Jurkat, Clone E6-1 (cell line): ENCODE measurements around the gene OPN4.

ENCODE experiments used
- DNase-seq: peaks from one replicate; pipeline ENCODE4 v3.0.0-alpha.2; 2011; ENCODE audit warnings: low read depth, low spot score
- H3K4me3 ChIP-seq: 2 replicates; pipeline ENCODE4 v1.5.1; 2011; ENCODE audit warnings: mild to moderate bottlenecking, low read length, control low read depth, moderate library complexity

The OPN4 gene

GRCh38 chr10:86659721-86660453 lies 5.5 kb downstream of the OPN4 start:
- DNase-seq = no peak
- no peak overlapping the region for H3K4me3 ChIP-seq

- DNase-seq = no peak
- H3K4me3 ChIP-seq = no peak overlapping the region
Observed at GRCh38 chr10:86661161-86662025, 7.0 kb downstream of the OPN4 start.

GRCh38 chr10:86662186-86663045 lies 8.1 kb downstream of the OPN4 start:
- no peak for DNase-seq
- H3K4me3 ChIP-seq = no peak overlapping the region

- no peak overlapping the region for H3K4me3 ChIP-seq
- DNase-seq = no peak
Observed at GRCh38 chr10:86663046-86663345, 8.6 kb downstream of the OPN4 start.

- DNase-seq = no peak
- no peak overlapping the region for H3K4me3 ChIP-seq
Observed at GRCh38 chr10:86663576-86664339, 9.4 kb downstream of the OPN4 start.

GRCh38 chr10:86664341-86665217 lies 10.2 kb downstream of the OPN4 start:
- no peak for DNase-seq
- no peak overlapping the region for H3K4me3 ChIP-seq

- DNase-seq = no peak
- H3K4me3 ChIP-seq = no peak overlapping the region
Observed at GRCh38 chr10:86665218-86665607, 10.9 kb downstream of the OPN4 start.

GRCh38 chr10:86665868-86666267 lies 11.5 kb downstream of the OPN4 start:
- no peak for DNase-seq
- no peak overlapping the region for H3K4me3 ChIP-seq

GRCh38 chr10:86666538-86666937 lies 12.2 kb downstream of the OPN4 start:
- no peak for DNase-seq
- no peak overlapping the region for H3K4me3 ChIP-seq

GRCh38 chr10:86667421-86668181 lies 13.3 kb downstream of the OPN4 start:
- no peak overlapping the region for H3K4me3 ChIP-seq
- DNase-seq = no peak

- H3K4me3 ChIP-seq = no peak within 1 kb of the TSS
- no peak for DNase-seq
Observed at GRCh38 chr10:86668297-86669165, 14.2 kb downstream of the OPN4 start, which contains the start of gene LDB3. Gene LDB3 (plus strand): TSS chr10:86668511. CDS start chr10:86668692, 181 bp downstream.

- DNase-seq = no peak
- H3K4me3 ChIP-seq = no peak overlapping the region
Observed at GRCh38 chr10:86670290-86670811, 16.0 kb downstream of the OPN4 start.

GRCh38 chr10:86670876-86671275 lies 16.5 kb downstream of the OPN4 start:
- H3K4me3 ChIP-seq = no peak overlapping the region
- no peak for DNase-seq

- H3K4me3 ChIP-seq = no peak overlapping the region
- DNase-seq = no peak
Observed at GRCh38 chr10:86671419-86671818, 17.1 kb downstream of the OPN4 start.

- no peak overlapping the region for H3K4me3 ChIP-seq
- DNase-seq = no peak
Observed at GRCh38 chr10:86671985-86672710, 17.8 kb downstream of the OPN4 start.
